HG02610 (cell line): ENCODE measurements around the gene FHL1.
"Not testable (repeated sequence)": the region's sequence is repeated elsewhere in the genome, so short reads cannot be mapped to it uniquely, and the experiment has no call there.

ENCODE experiments used
- ATAC-seq: cut with Tn5 transposase; IDR thresholded peaks from one replicate; pipeline ENCODE4 v1.9.1; 2021; ENCODE audit warnings: mild to moderate bottlenecking, moderate library complexity; ENCODE audit not compliant: unreplicated experiment

Gene FHL1

DNA sequence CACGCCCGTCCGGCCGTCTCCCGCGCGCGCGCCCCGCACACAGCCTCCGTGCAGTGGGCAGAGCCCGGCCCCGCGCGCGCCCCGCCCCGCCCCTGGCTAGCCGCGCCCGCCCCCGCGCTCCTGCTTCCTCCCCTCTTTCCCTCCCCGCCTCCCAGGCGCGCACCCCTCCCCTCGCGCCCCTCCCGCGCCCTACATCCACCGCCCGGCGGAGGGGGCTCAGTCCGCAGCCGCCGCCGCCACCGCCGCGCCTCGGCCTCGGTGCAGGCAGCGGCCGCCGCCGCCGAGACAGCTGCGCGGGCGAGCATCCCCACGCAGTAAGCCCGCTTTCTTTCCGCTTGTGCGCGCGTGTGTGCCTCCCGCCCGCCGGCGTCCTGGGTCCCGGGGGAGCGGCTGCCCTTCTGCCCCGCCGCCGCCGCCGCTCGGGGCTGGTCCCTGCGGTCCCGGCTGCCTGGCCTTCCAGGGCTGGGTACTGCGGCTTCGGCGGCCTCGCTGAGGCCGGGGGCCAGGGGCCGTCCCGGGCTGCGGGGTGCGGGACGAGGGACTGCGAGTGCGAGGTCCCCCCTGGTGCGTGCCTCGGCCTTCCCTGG is at the start of gene FHL1:
TSS of gene FHL1 (plus strand) at position 219 of the 587 bp plus-strand sequence.
- no peak for ATAC-seq

DNA sequence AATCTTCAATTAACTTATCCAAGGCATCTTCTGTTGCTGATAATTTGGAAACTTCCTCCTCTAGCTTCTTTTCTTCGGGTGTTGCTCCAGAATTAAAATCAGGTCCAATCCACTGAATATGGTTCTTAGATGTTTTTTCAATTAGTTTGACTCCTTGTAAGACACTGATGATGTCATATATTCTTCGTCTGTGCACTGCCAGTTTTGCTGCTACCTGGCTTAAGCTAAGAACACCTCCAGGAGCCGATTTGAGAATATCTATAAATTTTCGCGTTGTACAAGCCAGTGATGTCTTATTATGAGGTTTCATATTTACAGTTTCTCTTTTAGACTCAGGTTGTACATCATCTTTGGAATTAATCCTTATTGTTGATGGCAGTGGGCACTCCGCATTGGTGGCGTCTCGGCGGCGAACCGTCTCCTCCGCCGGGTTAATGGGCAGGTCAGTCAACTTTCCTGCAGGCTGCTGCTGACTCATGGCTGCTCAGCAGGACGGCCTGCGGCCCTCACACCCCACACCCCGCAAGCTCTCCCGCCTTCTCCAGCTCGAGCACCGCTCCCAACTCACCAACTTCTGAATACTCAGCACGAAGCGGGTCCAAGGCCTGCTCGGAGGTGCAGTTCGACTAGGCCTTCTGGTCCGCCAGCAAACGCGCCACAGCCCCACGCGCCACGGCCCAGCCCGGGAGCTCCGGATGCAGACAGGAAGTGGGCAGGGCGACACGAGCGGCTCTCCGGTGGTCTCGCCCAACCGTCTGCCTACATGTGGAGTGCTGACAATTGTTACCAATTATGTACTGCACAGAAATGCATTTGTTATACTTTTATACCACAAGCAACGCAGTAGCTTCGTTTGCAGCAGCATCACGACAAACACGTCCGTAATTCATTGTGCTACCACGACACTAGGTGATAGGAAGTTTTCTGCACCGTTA is 49.2 kb upstream of the FHL1 start:
- no peak for ATAC-seq

DNA sequence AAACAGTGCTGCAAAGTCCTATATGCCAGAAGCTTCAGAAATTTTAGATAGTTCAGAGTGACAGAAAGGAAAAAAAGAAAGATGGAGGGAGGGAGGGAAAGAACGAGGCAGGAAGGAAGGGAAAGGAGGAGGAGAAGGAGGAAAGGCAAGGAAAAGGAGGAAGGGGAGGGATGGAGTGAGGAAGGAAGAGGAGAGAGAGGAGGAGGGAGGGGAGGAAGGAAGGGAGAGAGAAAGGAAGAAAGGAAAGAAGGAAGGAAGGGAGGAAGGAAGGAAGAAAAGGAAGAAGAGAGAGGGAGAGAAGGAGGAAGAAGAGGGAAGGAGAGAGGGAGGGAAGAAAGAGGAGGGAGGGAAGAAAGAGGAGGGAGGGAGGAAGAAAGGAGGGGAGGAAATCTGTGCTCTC is 42.4 kb upstream of the FHL1 start:
- ATAC-seq = no peak

DNA sequence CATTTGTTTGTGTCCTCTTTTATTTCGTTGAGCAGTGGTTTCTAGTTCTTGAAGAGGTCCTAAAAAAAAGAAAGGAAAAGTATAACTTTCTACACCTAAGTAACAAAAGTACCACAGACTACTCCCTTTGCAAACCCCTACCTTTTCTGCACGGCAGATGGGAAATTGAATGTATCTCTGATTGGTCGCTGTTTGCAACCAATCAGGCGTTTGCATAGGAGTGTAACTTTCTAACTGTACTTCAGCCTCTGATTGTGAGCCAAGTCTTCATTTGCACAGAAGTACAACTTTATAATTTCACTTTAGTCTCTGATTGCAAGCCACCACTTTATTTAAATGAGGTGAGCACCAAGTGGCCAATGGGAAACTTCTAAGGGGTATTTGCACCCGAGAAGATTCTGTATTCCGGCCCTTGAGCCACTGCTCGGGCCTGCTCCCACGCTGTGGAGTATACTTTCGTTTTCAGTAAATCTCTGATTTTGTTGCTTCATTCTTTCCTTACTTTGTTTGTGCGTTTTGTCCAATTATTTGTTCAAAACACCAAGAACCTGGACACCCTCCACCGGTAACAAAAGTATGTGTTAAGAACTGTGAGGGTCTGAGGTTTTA is 40.3 kb upstream of the FHL1 start:
- no peak for ATAC-seq

DNA sequence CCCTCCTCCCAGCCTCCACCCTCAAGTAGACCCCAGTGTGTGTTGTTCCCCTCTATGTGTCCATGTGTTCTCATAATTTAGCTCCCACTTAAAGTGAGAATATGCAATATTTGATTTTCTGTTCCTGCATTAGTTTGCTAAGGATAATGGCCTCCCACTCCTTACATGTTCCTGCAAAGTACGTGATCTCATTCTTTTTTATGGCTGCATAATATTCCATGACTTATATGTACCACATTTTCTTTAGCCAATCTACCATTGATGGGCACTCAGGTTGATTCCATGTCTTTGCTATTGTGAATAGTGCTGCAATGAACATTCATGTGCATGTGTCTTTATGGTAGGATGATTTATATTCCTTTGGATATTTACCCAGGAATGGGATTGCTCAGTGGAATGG is 38.4 kb upstream of the FHL1 start:
- not testable (repeated sequence) for ATAC-seq

DNA sequence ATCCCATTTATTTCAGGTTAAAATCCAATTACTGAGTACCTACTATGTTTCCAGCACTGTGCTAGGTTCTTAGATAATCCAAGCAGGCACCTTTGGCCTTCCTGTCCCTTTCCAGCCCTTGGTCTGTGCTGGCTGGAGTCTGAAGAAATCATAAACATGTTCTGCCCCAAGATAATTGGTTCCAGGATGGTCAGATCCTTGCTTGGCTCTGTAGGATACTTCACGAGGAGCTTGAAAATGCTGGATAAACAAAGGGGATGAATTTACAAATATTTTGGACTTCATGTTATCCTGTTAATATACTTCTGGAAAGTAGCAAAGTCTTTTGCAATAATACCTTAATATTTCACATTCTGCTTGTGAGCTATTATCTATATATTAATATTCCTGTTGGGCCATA is 35.0 kb upstream of the FHL1 start:
- no peak for ATAC-seq

DNA sequence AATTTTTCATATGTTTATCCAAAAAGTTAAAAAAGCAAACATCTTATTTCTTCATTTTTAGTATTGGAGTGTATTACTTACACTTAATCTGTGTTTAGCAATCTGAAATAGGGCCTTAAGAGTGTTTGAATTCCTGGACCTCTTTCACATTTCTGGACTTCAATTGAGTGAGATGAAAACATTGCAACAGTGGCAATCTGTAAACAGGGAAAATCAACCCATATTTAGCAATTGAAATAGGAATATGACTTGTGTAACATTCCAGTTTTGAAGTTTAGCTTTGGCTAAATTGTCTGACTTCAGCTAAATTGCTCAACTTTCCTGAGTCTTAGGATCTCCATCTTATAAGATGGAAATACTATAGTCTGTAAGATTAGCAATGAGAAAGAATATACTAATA is 34.6 kb upstream of the FHL1 start:
- ATAC-seq = no peak

DNA sequence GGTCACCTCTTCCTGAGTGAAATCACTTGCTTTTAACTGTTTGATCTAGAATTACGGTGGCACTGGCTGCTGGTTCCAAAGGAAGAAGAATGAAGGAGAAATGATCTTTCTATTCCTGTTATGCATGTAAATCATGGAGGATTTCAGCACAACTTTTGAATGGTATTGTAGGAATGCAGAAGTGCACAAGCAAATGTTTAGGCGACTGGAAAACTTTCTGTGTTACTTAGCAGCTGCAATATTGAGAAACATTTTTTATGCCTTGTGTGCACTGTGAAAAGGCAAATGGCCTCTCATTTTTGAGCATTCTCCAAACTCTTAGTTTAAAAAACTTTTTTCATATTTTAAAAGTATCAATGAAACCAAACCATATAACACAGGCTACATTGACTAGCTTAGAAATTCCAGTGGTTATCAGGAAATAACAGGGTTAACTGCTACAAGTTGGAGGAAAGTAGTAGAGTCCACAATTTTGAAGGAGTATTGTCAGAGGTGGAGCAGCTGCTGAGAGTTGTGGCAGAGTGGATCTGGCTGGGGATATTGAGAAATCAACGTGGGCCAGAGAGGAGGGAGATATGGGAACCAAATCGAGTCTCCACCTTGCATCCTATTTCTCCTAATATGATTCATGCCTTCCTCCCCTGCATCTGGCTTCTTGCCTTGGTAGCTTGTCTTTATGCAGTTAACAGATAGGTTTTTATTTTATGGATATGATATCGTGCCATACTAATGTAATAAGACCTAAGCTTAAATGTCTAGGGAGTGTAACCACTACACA is 32.0 kb upstream of the FHL1 start:
- ATAC-seq = no peak

DNA sequence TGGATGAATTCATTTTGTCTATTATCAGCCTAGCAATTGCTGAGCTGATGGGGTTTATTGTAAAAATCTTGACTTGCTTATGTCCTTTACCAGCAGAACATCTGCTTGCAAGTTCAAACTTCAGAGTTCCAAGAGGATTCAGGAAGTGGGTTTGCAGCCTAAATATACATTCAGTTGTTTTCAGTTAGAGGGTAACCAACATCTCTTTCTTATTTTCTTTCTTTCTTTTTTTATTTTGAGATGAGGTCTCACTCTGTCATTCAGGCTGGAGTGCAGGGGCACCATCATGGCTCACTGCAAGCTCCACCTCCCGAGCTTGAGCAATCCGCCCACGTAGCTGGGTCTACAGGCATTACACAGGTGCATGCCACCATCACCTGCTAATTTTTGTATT is 31.4 kb upstream of the FHL1 start:
- no peak for ATAC-seq

DNA sequence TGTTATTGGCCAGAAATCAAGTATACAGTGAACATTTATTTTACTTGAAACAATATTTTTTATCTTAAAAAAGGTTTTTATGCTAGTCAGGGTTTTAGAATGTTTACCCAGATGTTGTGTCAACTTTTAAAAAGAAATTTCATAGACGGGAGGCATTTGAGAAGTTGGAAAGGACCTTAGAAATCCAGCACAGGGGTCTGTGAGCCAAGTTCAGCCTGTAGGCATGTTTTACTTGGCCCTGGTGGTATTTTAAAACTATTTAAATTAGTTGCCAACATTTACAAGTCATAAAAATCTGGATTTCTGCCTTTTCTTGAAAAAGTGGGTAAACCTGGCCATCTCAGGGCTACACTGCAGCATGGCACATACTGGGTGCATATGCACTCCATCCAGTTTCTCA is 25.5 kb upstream of the FHL1 start:
- ATAC-seq = no peak

DNA sequence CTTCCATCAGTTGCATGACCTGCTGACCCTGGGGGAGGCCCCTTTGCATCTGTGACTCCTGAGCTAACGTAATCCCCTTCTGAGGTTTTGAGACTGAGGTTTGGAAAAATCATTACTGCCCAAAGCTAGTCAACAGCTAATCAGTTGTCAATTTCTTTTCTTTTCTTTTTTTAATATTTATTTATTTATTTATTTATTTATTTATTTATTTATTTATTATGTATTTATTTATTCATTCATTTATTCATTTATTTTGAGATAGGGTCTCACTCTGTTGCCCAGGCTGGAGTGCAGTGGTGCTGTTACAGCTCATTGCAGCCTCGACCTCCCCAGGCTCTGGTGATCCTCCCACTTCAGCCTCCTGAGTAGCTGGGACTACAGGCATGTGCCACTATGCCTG is 25.1 kb upstream of the FHL1 start:
- ATAC-seq = no peak

DNA sequence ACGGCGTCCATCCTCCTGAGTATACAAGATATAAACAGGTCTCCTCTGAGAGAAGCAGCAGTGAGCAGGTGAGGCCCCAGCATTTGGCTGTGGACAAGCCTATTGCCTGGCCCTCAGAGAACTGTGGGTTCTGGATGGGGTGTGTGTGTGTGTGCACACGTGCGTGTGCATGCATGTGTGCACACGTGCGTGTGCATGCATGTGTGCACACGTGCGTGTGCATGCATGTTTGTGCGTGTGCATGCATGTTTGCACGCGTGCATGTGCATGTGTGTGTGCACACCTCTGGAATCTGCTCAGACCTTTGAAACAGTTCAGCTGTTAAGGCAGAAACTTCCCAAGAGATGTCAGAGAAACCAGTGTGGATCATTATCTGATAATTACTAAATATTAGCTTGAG is 22.2 kb upstream of the FHL1 start:
- no peak for ATAC-seq

DNA sequence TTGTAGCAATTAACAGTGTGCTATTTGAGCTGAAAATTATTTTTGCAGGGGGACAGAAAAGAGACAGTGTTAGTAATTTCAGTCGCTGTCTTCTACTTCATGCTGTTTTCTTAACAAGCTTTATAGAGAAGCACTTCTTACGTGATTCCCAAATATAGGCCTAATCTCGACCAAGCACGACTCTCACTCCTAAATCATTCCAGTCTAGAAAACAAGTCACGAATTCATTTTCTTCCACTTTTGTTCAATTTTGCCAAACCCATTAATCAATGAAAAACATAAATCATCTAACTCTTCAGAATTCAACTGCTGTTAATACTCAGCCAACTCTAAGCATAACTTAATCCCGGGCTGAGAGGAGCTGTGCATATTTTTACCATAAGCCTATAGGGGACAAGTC is 21.0 kb upstream of the FHL1 start:
- ATAC-seq = no peak

DNA sequence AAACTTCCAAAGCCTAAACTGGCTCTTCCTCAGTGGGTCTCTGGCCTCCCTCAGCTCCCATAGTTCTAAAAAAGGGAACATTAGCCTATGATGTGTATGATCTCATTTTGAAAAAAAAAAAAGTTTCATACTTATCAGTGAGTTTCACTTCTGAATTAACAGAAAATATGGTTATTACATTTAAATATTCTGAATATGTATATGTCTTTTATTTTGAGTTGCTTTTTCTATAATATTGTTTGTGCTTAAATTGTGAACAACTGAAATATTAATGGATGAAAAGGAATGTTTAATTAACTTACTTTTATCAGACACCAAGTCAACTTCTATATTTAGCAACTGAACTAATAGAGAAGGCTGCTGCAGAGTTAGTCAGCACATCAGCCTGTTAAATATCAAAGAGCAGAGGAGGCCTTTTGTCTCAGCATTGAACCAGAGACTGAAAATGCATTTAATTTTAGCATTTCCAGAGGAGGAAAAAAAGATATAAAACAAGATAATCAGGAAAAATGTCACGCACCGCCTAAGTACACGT is 20.4 kb upstream of the FHL1 start:
- no peak for ATAC-seq

DNA sequence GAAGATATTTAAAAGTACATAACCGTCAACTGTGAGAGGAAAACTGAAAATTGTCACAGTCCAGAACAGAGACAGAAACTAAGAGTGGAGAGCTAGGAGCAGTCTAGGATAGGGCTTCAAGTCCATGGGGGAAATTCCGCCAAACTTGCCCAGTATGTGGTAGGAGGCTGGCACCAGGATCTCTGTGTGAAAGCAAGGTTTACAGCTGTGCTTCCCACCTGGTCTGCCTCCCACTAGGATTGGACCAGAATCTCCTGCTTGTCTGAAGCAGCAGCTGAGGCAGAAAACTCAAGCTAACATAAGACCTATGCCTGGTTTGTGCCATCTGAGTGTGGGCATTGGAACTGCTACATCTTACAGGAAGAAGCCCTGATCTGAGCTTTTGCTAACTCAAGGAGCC is 18.6 kb upstream of the FHL1 start:
- ATAC-seq = no peak

DNA sequence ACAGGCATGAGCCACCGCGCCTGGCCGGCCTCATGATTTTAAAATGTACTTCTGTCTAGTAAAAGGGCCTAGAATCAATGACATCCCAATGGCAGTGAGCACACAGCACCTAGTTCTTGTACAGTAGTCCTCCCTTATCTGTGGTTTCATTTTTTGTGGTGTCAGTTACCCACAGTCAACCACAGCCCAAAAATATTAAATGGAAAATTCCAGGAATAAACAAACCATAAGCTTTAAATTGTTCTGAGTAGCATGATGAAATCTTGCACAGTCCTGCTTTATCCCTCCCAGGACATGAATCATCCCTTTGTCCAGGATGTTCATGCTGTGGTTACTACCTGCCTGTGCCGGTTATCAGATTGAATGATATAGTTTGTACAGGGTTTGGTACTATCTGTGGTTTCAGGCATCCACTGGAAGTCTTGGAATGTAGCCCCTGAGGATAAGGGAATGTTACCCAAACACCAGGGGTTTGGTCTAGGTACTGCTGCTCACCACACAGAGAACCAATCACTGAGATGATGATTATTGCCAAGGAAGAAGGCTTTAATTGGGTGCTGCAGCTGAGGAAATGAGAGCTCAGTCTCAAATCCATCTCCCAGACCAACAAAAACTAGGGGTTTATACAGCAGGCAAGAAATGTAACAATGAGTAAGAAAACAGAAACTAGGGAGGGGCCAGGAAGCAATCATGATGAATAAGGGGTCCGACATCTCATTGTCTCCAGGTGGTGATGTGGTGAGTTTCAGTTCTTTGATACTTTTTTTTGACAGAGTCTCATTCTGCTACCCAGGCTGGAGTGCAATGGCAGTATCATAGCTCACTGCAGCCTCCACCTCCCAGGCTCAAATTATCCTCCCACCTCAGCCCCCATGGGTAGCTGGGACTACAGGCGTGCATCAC is 16.2 kb upstream of the FHL1 start:
- no peak for ATAC-seq

DNA sequence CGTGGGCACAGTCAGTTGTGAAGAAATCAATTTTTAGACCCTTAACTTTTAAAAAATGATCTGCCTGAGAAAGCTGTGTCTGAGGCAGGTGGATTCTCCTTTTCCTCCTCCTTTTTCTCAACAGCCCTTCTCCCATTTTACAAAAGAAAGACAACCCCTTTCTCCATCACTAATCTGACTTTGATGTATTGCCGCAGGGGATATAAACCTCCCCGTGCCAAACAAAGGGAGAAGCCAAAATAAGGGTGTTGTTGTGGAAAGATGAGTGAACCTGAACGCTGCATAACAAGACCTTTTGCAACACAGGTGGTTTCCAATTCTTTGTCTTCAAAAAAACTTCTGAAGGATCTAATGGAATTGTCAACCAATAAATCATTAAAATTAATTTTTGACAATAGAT is 8.4 kb upstream of the FHL1 start:
- no peak for ATAC-seq

DNA sequence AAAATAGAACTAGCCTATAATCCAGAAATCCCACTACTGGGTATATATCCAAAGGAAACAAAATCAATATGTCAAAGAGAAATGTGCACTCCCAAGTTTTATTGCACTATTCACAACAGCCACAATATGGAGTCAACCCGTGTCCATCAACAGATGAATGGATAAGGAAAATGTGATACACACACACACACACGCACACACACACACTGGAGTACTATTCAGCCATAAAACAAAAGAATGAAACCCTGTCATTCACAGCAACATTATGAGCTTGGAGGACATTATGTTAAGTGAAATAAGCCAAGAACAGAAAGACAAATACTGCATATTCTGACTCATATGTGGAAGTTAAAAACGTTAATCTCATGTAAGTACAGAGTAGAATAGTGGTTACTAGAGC is 5.8 kb upstream of the FHL1 start:
- no peak for ATAC-seq

DNA sequence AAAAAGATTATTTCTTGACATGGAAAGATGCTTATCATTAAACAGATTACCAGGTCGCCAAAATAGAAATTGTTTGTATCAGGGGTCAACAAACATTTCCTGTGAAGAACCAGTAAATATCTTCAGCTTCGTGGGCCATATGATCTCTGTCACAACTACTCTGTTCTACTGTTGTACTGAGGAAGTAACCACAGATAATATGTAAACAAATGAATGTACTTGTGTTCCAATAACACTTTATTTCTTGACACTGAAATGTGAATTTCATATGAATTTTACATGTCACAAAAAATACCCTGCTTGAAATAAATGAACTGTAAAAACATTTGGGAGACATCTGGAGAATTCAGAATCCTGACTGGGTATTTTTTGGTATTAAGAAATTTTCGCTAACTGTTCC is 4.7 kb upstream of the FHL1 start:
- no peak for ATAC-seq

DNA sequence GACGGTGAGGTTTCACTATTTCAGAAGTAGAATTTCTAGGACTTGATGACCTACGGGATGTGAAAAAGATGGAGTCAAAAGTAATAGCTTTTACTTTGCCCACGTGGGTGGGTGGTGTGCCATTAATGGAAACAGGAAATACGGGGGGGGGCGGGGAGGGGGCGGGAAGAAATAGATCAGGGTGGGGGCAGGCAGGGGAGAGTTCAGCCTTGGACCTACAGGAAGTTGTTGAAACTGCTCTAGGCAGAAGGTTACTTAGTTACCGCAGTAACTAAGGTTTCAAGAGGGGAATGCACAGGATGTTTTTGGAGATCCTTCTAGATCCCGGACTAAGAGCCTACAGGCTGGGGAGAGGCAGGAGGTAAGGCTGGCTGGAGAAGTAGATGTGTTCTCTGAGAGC is 3.6 kb upstream of the FHL1 start:
- ATAC-seq = no peak
